ENCODE data around the gene DEGS2.
"Not testable (repeated sequence)": the region's sequence is repeated elsewhere in the genome, so short reads cannot be mapped to it uniquely, and the experiment has no call there.

Gene DEGS2

DNA sequence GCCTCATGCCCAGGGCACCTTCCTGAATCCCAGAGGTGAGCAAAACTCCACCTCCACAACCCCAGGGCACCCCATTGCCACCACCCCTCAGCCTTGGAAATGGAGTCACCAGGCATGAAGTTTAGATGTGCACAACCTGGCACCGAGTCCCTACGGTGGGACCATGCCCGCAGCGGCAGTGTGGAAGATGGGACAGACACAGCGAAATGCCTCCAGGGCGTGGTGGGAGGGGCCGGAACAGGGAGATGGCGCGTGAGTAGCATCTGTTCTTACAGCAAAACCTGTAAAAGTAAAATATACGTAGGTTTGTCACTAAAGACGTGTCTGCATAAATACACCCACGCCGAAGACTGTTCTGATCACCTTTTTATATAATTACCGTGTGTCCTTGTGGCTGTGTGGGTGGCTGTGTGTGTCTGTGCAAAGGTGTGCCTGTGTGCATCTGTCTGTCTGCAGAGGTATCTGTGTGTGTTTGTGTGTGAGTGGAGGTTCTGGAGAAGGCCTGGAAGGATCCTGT, 17.4 kb upstream of the DEGS2 start:
- no peak for DNase-seq

DNA sequence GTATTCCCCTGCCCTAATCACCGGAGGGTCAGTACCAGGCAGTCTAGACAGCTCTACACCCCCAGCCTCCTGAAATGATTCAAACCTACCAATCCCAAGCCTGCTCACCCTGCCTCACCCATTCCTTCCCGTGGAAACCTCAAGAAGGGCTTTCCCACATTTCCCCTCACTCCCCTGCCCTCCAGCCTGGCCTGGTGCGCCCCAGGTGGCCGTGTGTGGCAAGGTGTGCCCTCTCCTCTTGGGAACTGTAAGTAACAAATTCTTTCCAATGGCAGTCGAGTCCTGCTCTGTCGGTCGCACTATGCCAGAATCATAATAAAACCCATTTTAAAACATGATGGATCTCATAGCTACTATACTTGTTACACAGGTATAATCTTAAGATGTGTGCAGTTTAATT, 13.9 kb upstream of the DEGS2 start:
- no peak for DNase-seq

DNA sequence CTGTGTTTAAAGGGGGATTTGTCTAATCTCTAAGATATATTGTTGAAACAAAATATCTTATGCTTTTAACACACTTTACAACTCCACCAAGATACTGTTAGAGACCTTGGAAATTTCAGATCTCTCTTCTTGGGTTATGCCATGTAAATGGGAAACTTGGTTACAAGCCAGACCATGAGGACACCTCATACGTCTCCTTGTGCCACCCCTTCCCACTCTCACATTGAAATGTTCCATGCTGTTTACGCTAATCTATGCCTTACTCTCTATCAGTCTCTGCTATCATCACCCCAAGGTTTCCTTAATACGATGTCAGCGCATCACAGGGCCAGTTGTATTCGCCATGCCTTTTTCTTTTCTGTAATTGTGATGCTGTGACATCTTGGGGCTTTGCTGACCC, 13.4 kb upstream of the DEGS2 start:
- no peak for DNase-seq

DNA sequence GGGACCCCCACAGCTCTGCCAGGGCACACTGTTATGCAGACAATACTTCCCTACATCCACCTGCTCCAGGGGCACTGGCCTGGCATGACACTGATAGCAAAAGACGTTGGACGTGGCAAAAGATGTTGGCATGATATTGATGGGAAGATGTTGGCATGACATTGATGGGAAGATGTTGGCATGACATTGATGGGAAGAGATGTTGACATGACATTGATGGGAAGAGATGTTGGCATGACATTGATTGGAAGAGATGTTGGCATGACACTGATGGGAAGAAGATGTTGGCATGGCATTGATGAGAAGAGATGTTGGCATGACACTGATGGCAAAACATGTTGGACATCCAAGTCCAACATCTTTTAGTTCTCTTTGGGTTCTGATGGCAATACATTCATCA, 11.4 kb upstream of the DEGS2 start:
- DNase-seq: no peak

DNA sequence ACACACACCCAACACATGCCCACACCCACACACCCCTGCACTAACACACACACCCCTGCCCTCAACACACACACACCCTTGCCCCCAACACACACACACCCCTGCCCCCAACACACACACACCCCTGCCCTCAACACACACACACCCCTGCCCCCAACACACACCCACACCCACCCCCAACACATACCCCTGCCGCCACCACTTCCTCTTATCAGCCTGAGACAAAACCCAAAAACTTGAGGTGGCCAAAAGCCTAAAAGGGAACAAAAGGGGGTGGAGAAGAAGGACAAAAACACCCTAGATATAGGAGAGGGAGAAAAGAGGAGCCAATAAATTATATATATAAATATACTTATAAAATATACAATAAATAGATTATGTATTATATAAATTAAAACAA, 9.1 kb upstream of the DEGS2 start:
- no peak for DNase-seq

DNA sequence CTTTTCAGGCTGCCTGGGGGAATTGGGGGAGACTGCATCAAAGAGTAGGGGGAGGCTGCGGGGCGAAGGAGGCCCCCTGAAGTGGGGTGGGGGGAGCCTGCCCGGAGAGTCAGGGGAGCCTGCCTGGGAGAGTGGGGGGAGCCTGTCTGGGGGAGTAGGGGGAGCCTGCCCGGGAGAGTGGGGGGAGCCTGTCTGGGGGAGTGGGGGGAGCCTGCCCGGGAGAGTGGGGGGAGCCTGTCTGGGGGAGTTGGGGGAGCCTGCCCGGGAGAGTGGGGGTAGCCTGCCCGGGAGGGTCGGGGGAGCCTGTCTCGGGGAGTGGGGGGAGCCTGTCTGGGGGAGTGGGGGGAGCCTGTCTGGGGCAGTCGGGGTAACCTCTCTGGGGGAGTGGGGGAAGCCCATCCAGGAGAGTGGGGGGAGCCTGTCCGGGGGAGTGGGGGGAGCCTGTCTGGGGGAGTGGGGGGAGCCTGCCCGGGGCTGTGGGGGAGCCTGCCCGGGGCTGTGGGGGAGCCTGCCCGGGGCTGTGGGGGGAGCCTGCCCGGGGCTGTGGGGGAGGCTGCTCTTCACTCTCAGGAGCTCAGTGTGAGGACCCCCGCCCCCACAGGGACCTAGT, 6.5 kb upstream of the DEGS2 start:
- DNase-seq: no peak

DNA sequence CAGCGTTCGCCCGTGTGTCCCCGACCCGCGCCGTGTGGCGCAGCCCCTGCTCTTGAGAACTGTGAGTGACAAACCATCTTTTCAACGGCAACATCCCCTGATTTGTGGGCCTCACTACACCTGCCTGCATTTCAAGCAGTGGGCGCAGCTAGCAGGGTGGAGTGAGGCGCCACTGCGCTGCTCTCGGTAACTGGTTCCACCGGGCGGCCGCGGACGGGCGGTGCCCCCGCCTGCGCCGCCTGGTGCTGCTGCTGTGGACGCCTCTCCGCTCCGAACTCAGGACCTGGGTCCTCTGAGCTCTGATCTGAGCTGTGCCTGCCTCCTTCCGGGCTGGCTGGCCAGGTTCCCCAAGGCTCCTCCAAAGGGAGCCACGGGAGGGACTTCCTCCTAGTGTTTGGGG, 5.9 kb upstream of the DEGS2 start:
- no peak for DNase-seq

DNA sequence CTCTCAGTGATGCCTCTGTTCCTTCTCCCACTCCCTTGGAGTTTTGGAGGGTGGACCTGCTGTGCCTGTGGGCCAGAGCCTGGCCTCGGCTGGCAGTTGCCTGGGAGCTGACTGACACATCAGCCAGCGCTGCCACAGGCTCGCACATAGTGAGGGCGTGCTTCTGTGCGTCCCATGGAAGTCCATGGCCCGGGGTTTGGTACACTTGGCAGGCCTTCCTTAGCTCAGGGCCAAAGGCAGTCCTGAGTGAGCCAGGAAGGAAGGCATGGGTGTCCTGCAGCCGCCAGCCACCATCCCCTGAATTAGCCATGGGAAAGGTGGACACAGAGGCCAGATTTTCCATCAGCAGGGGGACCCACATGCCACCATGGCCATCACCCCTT, 1.1 kb upstream of the DEGS2 start:
- DNase-seq: no peak

DNA sequence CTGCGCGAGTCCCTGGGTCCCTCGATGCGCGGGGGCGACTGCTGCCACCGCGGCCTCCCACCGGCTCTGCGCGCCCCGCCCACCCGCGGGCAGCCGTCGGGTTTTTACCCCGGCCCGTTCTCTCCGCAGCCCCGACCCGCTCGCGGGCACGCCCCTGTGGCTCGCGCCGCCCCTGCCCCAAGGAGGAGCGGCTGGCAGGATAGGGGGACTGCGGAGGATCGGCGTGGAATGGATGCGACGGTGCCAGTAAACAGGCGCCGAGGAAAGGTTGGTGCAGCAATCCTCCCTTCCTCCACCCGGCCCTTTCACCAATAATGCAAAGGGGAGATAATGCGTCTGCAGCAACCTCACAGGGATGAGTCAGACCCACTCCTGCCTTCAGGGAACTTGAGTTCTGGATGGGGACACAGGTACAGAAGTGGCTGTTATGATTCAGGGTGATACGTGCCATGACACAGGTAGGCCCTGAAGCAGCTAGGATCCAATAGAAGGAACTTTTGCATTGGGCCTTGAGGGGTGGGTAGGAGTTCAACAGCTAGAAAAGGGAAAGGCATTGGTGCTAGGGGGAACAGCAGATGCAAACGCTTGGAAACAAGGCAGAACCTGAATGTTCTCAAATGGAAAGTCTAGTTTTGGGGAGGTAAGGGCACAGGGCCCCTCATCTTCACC, 554 bp upstream of the DEGS2 start:
- no peak for DNase-seq

DNA sequence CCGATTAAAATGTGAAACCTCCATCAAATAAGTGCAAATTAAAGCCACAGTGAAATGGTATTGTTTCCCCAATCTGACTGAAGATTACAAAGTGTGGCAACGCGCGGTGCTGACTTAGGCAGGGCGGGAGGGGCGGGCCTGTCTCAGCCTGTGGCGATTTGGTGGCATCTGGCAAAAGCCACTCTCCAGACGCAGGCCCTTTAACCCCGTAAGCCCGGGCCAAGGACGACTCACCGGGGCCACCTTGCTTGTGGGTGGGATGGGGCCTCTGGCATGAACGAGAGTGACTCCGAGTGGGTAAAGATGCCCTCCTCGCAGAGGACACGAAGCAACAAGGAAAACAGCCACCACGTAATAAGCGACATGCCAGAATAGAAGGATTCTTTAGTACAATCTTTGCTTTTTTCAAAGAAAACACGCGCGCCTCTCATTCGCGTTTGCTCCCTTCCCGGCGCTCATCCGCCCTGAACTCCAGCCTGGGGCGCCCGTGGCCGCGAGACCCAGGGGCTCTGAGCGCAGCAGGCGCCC, 815 bp downstream of the DEGS2 start:
- peak; percentile 18 for DNase-seq

DNA sequence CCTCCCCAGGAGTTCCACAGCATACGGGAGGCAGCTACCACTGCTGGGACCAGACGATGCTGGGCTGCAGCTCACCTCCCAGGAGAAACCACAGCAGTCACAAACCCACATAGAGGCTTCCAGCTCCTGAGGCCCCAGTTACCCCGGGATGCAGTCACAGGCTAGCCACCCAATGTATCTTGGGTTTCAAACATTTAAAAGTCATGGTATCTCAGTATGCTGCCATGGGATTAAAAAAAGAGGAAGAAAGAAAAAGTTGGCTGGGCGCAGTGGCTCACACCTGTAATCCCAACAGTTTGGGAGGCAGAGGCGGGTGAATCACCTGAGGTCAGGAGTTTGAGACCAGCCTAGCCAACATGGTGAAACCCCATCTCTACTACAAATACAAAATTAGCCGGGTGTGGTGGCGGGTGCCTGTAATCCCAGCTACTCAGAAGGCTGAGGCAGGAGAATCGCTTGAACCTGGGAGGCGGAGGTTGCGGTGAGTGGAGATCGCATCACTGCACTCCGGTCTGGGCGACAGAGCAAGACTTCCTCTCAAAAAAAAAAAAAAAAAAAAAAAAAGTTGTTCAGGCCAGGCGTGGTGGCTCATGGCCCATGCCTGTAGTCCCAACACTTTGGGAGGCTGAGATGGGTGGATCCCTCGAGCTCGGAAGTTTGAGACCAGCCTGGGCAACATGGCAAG, 1.8 kb downstream of the DEGS2 start:
- DNase-seq: not testable (repeated sequence)

DNA sequence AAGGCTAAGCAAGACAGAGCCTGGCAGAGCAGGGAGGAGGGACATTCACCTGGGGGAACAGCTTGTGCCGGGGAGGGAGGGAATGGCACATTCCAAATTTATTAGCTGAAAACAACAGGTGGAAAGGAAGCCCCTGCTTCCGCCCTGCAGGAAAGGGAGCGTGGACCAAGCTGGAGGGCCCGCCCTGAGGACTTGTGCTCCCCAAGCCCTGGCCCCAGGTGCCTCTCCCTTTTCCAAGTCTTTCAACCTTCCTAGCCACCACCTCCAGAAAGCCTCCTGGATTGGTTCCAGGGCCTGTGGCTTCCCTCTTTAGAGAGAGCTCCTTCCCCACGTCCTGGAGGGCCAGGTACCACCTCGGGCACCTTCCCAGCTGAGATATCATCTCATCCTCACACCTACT, 2.7 kb downstream of the DEGS2 start:
- no peak for DNase-seq

DNA sequence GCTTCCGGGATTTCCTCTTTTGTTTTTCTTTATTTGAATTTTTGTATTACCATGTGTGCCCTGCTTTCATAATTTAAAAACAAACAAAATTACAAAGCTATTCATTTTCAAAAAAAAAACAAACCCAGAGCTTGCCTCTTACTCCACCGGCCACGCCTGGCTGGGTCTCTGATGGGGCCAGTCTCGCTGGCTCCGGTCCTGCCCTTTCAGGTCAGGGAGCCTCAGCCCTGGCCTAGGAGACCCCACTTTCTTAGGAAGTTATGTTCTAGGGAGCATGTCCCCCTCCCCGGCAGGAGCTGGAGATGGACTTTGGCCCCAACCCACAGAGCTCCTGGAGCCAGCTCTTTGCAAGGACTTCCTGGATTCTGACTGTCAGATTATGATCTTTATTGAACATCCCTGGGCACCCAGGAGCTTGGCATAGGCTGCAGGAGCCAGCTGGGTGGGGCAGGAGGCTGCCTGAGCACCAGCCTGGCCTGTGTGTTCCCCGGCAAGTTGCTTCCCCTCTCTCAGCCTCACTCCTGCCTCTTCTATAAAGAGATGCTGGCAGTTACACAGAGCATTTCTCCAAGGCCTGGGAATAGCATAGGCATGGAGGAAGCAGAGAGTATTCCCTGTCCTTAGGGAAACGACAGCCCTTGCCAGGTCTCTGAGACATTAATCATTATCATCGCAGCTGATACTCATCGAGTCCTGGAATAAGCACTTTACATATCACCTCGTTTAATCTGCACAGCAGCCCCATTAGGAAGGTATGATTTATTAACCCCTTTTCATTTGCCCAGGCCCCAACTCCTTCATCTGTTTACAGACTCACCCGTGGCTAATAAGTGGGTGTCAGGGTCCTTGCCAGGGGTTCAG, 3.5 kb downstream of the DEGS2 start:
- no peak for DNase-seq

DNA sequence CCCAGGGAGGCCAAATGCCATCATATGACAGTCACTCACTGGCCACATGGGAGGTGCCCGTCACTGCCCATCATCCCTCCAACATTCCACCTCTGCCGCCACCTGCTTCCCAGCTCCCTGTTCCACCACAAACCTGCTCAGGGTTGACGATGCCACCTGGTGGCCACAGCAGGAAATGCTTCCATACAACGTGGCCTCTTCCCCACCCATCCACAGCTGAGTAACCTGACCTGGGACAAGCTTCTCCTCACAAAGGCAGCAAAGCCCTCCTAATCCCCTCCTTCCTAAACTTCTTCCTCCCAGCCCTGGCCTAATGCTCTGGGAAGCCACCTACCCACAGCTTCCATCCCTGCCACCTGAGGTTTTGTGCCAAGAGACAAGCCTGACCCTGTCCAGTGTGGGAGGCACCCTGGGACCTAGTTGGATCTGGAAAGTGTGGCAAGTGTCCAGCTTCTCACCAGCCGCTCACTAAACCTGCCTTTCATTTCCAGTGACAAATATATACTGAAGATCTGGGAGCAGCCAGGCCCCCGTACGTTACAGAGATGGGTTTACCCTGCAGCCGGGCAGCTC, 4.3 kb downstream of the DEGS2 start:
- DNase-seq: no peak

DNA sequence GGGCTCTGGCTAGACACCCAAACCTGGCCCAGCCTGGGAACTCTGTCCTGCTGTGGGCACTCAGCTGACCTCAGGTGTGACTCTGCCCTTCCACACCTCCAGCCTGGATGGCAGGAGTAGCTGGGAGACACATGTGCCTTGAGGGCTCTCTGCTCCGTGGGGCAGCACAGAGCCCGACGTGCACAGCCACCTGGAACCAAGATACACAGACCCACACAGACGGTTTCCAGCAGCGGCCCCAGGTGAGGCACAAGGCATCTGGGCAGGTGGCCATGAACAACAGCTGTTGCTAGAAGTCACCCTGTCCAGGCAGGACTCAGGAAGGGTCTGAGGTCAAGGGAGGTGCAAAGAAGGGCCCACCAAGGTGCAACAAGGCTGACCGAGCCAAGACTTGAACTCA, 5.9 kb downstream of the DEGS2 start:
- DNase-seq: no peak

DNA sequence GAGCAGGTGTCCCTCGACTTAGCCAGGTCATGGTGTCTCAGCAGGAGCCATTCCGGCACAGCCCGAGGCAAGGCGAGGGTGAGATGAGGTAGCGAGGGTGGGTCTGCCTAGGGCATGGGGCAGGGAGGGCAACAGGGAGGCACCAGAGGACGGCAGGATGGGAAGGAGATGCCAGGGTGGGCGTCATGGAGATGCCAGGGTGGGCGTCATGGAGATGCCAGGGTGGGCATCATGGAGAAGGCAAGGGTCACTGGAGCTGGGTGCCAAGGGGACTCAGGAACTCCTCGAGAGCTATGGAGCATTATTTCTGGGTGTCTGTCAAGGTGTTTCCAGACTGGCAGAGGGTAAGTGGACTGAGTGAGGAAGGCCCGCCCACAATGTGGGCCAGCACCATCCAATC, 7.4 kb downstream of the DEGS2 start:
- no peak for DNase-seq

DNA sequence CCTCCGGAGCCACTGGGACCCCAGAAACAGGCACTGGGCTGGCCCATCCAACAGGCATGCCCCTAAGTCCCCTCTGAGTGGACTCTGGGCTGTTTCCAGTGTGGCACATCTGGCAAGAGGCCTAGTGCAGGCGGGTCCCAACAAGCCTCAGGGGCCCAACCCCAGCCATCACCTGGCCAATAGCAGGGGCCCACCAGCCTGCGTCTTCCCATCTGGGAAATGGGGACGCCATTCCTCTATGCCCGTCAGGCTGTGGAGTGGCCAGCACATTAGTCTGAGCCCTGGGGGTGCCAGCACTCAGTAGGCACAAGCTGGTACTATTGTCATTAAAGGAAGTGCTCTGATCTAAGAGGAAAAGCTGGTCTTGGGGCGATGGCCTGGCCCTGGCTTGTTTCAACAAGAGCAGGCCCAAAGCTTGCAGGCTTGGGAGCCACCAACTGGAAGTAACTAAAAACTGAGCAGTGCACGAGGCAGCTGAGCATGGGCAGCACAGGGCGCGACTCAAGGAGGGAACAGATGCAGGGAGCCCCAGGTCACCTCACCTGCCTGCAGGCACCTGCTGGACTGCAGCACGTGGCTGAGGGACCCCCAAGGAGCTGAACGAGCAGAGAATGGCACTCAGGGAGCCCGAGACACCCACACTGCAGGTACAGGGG, 8.4 kb downstream of the DEGS2 start:
- no peak for DNase-seq

DNA sequence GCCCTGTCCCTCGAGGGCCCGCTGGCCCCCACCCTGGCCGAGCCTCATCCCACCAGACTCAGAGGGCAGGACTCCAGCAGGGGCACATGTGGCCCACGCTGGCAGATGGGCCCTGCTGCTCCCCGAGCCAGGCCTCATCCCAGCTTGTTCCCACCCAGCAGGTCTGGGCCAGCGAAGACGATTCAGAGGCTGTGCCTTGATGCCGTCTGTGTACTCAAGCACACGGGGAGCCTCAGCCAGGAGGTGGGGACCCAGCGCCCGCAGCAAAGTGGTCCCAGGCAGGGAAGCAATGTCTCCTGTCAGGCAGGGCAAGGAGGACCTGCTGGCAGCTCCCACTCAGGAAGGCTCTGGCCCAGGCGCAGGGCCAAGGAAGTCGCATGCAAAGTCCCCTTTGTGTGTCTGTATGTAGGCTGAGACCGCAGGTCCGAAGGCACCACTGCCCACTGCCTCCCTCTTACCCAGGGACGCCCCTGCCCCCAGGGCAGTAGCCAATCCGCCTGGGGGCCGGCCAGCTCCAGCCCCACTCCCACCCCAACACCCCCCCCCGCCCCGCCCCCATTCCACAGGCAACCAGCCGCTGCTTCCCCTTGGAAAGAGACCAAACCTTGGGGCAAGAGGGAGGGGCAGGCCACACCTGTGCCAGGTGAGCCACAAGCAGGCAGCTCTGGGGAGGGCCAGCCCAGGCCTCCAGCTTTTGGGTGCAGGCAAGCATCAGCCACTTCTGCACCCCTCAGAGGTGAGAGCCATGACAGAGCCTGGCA, 9.4 kb downstream of the DEGS2 start:
- no peak for DNase-seq

DNA sequence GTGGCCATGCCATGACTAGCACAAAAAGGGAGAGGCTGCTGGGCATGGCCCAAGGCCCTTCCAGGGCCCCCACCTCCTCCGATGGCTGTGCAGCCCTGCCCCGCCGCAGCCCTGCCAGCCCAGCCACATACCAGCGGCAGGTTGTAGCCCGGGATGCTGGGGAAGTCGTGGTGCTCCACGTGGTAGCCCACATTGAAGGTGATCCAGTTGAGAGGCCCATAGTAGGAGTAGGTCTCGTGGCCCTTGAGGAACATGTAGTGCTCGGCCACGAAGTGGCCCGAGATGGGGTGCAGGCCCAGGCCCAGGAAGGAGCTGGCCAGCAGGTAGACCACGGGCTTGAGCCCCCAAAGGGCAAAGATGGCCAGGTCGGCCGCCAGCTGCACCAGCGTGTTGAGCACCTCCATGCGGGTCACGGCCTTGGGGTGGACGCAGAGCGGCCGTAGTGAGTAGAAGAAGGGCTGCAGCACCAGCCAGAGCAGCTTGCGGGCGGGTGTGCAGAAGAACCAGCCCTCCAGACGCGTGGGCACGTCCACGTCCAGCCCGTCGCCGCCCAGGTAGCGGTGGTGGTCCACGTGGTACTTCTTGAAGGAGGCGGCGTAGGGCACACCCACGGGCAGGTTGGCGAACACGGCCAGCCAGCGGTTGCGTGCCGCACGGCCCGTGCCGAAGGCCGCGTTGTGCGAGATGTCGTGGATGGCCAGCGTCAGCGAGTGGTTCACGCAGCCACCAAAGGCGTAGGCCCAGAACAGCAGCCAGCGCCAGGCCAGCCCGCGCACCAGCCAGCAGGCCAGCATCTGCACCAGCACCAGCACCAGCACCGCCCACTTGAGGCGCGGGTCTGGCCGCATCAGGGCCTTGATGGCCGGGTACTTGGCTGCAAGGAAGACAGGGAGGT, 10.4 kb downstream of the DEGS2 start:
- no peak for DNase-seq
